NCI-H226 (cell line): ENCODE data around the gene CCDC33.

Source experiments
- DNase-seq: peaks from one replicate; pipeline ENCODE4 v3.0.0-alpha.2; 2015

Gene CCDC33

GRCh38 chr15:74235962-74236361 is at the start of gene CCDC33:
CCDC33 (plus strand) TSS chr15:74236326; CDS start chr15:74236720, 394 bp downstream.
- DNase-seq = no peak

DNA sequence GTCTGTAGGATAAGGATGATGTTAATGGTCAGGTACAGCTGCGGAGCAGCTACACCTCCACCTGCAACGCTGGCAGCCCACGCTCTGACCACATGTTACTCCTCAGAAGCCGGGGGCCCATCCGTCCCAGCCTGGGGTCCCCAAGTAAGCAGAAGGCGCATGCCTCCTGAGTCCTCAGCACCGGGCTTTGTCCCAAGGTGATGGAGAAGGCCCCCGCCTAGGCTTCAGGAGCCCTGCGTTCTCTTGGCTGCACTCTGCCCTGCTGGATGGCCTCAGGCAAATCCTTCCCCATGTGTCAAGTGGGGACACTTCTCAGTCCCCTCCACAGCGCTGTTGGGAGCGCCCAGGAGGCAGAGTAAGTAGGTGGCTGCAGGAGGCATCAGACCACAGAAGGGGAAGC is 47.9 kb upstream of the CCDC33 start:
- DNase-seq = no peak

DNA sequence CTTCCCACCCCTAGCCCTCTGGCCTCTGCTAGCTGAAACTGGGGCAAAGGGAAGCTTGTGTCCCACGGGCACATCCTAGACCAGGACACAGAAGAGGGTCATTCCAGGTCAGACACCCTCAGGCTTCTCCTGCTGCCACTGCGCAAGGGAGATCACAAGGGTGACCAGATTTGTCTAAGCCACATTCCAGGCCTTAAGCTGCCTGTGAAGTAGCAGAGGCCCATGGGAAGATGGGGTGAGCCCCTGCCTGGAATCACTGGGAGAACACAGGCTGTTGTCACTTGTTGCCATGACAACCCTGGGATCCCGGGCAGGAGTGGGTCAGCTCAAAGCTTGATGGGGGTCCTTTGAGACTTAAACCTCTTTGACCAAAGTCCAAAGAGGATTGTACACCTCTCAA is 44.3 kb upstream of the CCDC33 start:
- no peak for DNase-seq

DNA sequence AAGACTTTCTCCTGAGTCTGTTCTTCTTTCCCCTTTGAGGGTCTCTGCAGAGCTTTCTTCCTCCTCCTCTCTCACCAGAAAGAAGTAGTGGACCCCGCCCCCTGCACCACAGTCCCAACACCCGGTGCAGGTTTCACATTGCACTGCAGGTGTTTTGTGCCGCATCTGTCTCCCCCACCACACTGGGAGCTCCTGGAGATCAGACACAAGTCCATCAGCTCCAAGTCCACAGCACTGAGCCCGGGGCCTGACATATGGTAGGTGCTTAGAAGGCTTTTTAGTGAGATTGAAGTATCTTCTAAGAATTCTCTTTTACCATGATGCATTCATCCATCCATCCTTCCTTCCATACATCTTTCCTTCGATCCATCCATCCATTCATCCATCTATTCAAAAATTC is 43.4 kb upstream of the CCDC33 start:
- DNase-seq = no peak

GRCh38 chr15:74193299-74193718 is 42.8 kb upstream of the CCDC33 start:
- peak; percentile 98 for DNase-seq

- no peak for DNase-seq
Observed at GRCh38 chr15:74193905-74194304, 42.2 kb upstream of the CCDC33 start.

DNA sequence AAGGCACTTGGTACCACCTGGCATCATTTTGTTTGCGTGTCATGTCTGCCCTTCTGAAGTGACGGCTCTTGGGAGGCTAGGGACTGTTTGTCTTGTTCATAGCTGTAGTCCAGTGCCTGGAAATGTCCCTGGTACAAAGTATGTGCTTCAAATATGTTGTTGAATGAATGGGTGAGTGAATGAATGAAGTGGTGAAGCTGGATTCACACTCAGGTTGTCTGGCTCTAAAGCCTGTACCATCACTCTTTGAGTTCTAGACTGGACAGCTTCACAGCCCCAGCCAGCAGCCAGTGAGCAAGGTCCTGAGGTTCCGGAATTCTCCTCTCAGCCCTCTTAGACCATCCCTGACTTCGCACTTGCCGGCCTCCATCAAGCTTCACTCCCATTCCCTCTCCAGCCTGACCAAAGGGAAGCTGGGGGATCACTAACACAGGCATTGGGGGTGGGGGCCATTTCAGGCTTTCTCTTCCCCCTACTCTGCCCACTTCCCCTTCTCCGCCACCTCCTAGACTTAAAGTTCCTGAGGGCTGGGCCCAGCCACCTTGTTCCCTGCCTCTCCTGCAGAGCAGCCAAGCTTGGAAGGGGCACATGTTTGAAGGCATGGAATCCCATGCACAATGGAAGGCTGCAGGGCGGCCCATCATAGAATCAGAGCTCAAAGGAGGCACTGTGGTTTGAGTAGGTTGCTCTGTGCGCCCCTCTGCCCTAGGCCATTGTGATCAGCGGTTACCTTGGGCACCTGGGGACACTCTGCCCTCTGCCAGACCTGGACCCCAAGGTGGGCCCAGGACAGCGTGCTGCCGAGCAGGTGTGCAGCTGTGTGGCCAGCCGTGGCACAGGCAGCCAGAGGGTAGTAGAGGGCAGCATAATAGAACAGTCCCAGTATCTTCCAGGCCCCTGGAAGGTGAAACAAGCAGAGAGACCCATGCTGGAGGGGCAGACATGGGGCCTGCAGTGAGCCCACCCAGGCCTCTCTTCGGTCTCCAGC is 41.3 kb upstream of the CCDC33 start:
- DNase-seq = no peak

- peak; percentile 99 for DNase-seq
Observed at GRCh38 chr15:74196175-74196574, 40.0 kb upstream of the CCDC33 start.

GRCh38 chr15:74197176-74197965 is 38.8 kb upstream of the CCDC33 start:
- DNase-seq = no peak

DNA sequence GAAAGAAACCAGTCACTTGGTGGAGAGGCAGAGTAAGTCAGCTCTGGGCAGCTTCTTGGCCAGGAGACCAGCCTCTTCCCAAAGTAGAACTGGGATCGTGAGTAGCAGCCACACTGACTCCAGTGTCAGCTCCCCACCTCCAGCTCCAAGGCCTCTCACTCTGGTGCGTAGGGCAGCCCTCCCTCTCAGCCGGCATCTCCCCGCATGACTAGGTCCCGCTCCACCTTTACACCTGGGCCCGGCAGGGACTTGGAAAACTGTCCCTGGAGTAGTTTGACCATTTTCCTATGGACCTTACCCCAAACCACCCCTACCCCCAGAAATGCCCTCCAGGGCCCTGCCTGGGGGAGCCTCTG is 36.9 kb upstream of the CCDC33 start:
- no peak for DNase-seq

DNA sequence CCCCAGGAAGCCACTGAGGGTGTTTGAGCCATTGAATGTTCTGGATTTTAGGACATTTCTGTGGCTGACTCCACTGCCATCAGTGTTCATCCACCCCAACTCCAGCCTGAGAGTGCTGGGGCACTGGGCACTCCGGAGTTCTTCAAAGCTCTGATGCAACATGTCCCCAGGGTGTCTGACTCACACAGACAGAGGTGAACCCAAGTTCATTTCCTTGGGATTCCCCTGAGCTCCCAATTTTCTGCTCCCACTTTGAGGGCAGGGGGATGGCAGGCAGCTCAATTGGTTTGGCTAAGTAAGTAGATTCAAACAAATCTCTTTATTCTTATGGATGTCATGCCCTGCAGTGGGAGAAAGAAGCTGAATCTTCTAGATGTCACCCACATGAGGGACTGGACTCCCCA is 35.7 kb upstream of the CCDC33 start:
- peak; percentile 82 for DNase-seq

GRCh38 chr15:74200871-74201419 is 35.2 kb upstream of the CCDC33 start:
- no peak for DNase-seq

GRCh38 chr15:74201710-74202420 is 34.3 kb upstream of the CCDC33 start:
- no peak for DNase-seq

DNA sequence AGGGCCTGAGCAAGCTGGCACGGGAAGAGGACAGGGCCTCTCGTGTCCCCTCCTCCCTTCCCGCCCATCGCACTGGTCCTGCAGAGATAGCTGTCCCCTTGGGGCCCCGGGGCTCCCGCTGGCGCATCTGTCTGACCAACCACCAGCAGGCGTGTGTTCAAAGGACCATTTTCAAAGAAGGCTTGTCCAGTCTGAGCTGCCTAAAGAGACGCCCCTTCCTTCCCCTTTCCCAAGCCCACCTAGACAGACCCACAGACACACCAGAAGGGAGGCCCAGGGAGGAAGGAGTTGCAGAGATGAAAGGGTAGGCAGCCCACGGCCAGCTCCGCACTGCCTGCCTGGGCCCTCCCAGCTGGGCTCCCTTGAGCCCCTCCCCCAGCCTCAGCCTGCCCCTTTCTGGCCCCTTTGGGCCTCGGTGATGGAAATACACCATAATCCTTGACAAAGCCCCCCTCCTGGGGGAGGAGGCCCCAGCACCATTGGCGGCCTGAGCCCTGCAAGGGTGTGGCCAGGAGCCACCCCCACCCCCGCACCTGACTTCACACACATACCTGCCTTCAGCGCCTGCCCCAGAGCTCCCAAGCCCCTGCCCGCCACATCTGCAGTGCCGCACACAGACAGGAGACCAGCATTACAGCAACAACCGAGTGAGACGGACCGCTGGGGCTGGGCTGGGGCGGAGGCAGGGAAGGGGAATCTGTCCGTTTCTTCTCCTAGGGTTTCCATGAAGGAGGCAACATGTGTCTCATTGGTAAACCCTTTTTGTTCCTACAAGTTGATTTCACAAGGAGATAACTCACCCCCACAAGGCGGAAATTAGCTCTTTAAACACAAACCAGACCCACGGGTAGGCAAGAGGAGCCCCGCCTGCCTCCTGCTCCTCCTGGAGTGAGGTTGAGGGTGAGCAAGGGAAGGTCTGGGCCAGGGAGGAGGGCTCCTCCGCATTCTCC is 33.4 kb upstream of the CCDC33 start, which contains the start of gene STRA6:
STRA6 (minus strand) TSS at position 336 of the 950 bp plus-strand sequence. CDS start 520 bp downstream, outside the sequence.
- DNase-seq = no peak

DNA sequence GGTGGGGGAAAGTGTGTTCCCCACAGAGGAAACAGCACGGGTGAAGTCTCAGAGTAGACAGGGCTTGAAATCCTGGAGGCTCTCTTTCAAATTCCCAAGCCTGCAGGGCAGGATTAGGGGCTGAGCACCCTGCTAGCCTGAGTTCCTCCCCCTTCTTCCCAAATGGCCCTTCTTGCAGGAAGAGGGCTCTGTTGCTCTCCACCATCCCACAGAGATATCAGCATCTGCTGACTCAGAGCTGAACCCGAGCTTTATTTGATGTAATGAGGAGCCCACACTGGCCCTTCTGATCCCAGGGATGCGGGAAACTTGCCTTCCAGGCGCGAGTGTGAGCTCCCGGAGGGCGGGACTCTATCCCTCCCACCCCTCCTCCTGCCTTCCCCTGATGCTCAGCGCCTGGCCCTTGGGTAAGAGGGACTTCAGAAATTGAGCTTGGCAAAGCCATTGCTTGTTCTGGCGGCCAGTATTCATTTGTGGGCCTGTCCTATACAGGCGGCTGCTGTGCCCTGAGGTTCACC is 32.2 kb upstream of the CCDC33 start:
- DNase-seq = peak; percentile 100

GRCh38 chr15:74205582-74205947 is 30.6 kb upstream of the CCDC33 start:
- no peak for DNase-seq

GRCh38 chr15:74206801-74207281 is 29.3 kb upstream of the CCDC33 start:
- peak; percentile 86 for DNase-seq

- DNase-seq = no peak
Observed at GRCh38 chr15:74207652-74208440, 28.3 kb upstream of the CCDC33 start.

DNA sequence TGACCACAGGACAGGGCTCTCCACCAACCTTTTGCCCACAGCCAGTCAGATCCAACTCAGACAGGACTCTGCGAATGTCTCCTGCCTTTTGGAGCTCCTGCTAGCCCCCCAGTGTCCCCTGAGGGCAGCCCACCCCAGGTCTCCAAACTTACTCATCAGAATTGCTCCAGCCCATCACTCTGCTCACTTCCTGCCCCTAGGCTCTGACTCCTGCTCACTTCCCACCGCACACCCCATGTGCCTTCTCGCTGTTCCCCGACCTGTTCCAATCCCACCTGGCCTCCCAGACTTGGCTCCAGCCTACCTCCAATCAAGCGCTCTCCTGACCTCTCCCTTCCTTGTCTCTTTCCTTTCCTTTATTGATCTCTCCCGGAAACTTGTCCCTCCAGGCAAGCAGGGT is 27.6 kb upstream of the CCDC33 start:
- DNase-seq = no peak

DNA sequence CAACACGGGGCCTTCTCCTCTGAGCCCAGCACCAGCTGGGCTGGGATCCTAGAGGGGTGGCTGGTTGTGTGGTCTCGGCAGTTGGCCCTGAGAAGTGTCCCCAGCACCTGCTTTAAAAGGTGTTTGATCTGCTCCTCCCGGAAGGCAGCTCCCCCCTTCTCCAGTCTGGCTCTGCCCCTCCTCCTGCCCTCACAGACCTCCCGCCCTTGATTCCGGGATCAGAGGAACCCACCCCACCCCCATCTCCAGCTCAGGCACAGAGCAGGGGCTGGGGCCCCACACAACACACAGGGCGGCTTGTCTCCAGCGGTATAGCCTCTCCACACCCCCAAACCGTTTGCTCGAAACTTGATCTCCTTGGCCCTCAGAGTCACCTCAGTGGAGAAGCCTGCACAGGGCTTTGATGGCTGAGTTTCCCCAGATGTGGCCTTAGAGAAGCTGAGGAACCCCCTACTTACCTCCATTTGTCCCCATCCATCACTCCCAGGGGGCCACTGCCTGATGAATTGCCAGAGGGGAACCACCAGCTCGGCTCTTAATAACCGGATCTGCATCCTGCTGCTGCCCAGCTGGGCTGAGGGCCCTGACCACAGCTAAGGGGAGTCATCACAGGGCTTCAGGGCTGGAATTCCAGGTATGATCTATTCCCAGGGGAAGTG is 27.1 kb upstream of the CCDC33 start:
- peak; percentile 98 for DNase-seq
